ENCODE data around the gene PRSS53. TPM values are rescaled to one million over a fixed set of nuclear protein-coding genes. Genes with fewer than 3 reads are reported as not detected.

The PRSS53 gene
- total RNA-seq, 1 donor from 2014 or later: 2.8 TPM

- peak overlapping the region; percentile 91 for H3K27ac Mint-ChIP-seq (ENCODE audit: unreplicated experiment)
- no peaks in the 10 kb centered on the region for H3K27me3 Mint-ChIP-seq (ENCODE audit: unreplicated experiment)
- H3K4me3 Mint-ChIP-seq (ENCODE audit: unreplicated experiment): peak overlapping the region; percentile 93
- no peaks in the 10 kb centered on the region for H3K9me3 Mint-ChIP-seq (ENCODE audit: unreplicated experiment)
- peaks cover 11% of the 10 kb centered on the region for H3K36me3 Mint-ChIP-seq (ENCODE audit: unreplicated experiment)
- peaks cover 14% of the 10 kb centered on the region for H3K4me1 Mint-ChIP-seq (ENCODE audit: unreplicated experiment)
- no peak for TF ChIP-seq CTCF (IDR thresholded peaks at IDR 0.05)
- peak; percentile 94 for DNase-seq (ENCODE audit: extremely low spot score, unreplicated experiment)
Observed at GRCh38 chr16:31033709-31034492, 54.8 kb downstream of the PRSS53 start.

Other genes starting within 250 kb of the PRSS53 start
- gene BCL7C, start 194.9 kb downstream of the PRSS53 start, total RNA-seq: 37.6 and 38.1 TPM in 2 replicates
- gene CTF1, start 192.3 kb downstream of the PRSS53 start, total RNA-seq: 5.1 and 6.0 TPM in 2 replicates
- gene FBXL19, start 165.4 kb downstream of the PRSS53 start, total RNA-seq: 23.1 and 24.3 TPM in 2 replicates
- 25.2 and 30.0 TPM in 2 replicates for gene ORAI3, start 139.9 kb downstream of the PRSS53 start, total RNA-seq
- gene SETD1A, start 131.2 kb downstream of the PRSS53 start, total RNA-seq: 20.1 and 22.6 TPM in 2 replicates
- 7.5 and 7.6 TPM in 2 replicates for gene HSD3B7, start 103.7 kb downstream of the PRSS53 start, total RNA-seq
- 1.8 and 4.5 TPM in 2 replicates for gene STX1B, start 78.3 kb downstream of the PRSS53 start, total RNA-seq
- 51.8 and 53.4 TPM in 2 replicates for gene STX4, start 55.4 kb downstream of the PRSS53 start, total RNA-seq
- 13.2 and 13.5 TPM in 2 replicates for gene ZNF668, start 14.7 kb downstream of the PRSS53 start, total RNA-seq
- gene ZNF646, start 14.5 kb downstream of the PRSS53 start, total RNA-seq: 18.4 and 22.5 TPM in 2 replicates
- 141 and 148 TPM in 2 replicates for gene VKORC1, start 5.9 kb upstream of the PRSS53 start, total RNA-seq
- 38.8 and 39.3 TPM in 2 replicates for gene BCKDK, start 19.4 kb upstream of the PRSS53 start, total RNA-seq
- 56.0 and 56.5 TPM in 2 replicates for gene KAT8, start 28.7 kb upstream of the PRSS53 start, total RNA-seq
- not detected in 2 replicates for gene PRSS8, start 46.8 kb upstream of the PRSS53 start, total RNA-seq
- 0.67 and 0.76 TPM in 2 replicates for gene PRSS36, start 61.1 kb upstream of the PRSS53 start, total RNA-seq
- gene FUS, start 91.2 kb upstream of the PRSS53 start, total RNA-seq: 334 and 346 TPM in 2 replicates
- gene PYCARD, start 113.8 kb upstream of the PRSS53 start, total RNA-seq: 5.5 and 6.1 TPM in 2 replicates
- gene TRIM72, start 125.2 kb upstream of the PRSS53 start, total RNA-seq: not detected in 2 replicates
- gene PYDC1, start 128.2 kb upstream of the PRSS53 start, total RNA-seq: not detected in 2 replicates
- not detected in 2 replicates for gene ITGAM, start 171.0 kb upstream of the PRSS53 start, total RNA-seq